CD4-positive, alpha-beta memory T cell (primary cell): ENCODE results near the gene BBLN. TPM values are rescaled to one million over a fixed set of nuclear protein-coding genes. Genes with fewer than 3 reads are reported as not detected.

Experiments
- CTCF ChIA-PET: fragments of 350-600 bp; sonication (Branson Sonifier 250); formaldehyde crosslinking; loops from one replicate; lab custom pipeline; 2021; ENCODE audit warnings: inconsistent platforms; ENCODE audit not compliant: partially characterized antibody; lab: Charles Lee
- POLR2A ChIA-PET: fragments of 350-600 bp; sonication (Branson Sonifier 250); formaldehyde crosslinking; loops from one replicate; lab custom pipeline; 2021; ENCODE audit not compliant: partially characterized antibody; lab: Charles Lee
- DNase-seq, 5 donors: peaks; one replicate each; pipeline versions ENCODE4 v3.0.0 to v3.0.0-alpha.2; 2020 to 2022; ENCODE audit warnings: mixed read lengths in 1 of 5
- H3K27ac ChIP-seq: one replicate; pipeline ENCODE4 v1.7.0; 2013; ENCODE audit warnings: low read depth, low read length
- H3K27me3 ChIP-seq: 2 replicates; pipeline ENCODE4 v1.7.0; 2013; ENCODE audit warnings: mild to moderate bottlenecking, low read length, moderate library complexity; ENCODE audit not compliant: insufficient read depth
- H3K36me3 ChIP-seq: 2 replicates; pipeline ENCODE4 v1.7.0; 2013; ENCODE audit warnings: mild to moderate bottlenecking, low read length, moderate library complexity; ENCODE audit not compliant: insufficient read depth
- H3K4me1 ChIP-seq: 2 replicates; pipeline ENCODE4 v1.7.0; 2013; ENCODE audit warnings: mild to moderate bottlenecking, low read length, moderate library complexity; ENCODE audit not compliant: insufficient read depth
- H3K4me3 ChIP-seq, 2 donors: one replicate each; pipeline ENCODE4 v1.7.0; 2013; ENCODE audit warnings: low read length in 2 of 2, mild to moderate bottlenecking in 1 of 2
- H3K9me3 ChIP-seq, 2 donors: one replicate each; pipeline ENCODE4 v1.7.0; 2013; ENCODE audit warnings: low read length in 2 of 2, control low read depth in 1 of 2; ENCODE audit not compliant: control insufficient read depth in 1 of 2
- H3K27ac Mint-ChIP-seq, 7 donors: one replicate each; pipeline ENCODE4 v1.8.0; 2020 to 2021; ENCODE audit warnings: mixed read lengths in 7 of 7, mild to moderate bottlenecking in 6 of 7, inconsistent platforms in 3 of 7, moderate library complexity in 3 of 7
- H3K27me3 Mint-ChIP-seq, 2 donors: one replicate each; pipeline ENCODE4 v1.8.0; 2020 to 2021; ENCODE audit warnings: mixed read lengths in 2 of 2
- H3K36me3 Mint-ChIP-seq, 2 donors: one replicate each; pipeline ENCODE4 v1.8.0; 2020 to 2021; ENCODE audit warnings: mixed read lengths in 2 of 2, inconsistent platforms in 1 of 2, mild to moderate bottlenecking in 1 of 2
- H3K4me1 Mint-ChIP-seq, 4 donors: one replicate each; pipeline ENCODE4 v1.8.0; 2020 to 2021; ENCODE audit warnings: mixed read lengths in 4 of 4, mild to moderate bottlenecking in 1 of 4
- H3K4me3 Mint-ChIP-seq, 8 donors: one replicate each; pipeline ENCODE4 v1.8.0; 2020 to 2021; ENCODE audit warnings: mixed read lengths in 8 of 8, mild to moderate bottlenecking in 7 of 8, moderate library complexity in 6 of 8, inconsistent platforms in 3 of 8
- H3K9me3 Mint-ChIP-seq, 8 donors: one replicate each; pipeline ENCODE4 v1.8.0; 2020 to 2021; ENCODE audit warnings: mixed read lengths in 8 of 8, mild to moderate bottlenecking in 5 of 8, inconsistent platforms in 3 of 8, moderate library complexity in 1 of 8
- intact Hi-C: fragments of 100-400 bp; cut with micrococcal nuclease; formaldehyde crosslinking; loops from one replicate; pipeline ENCODE4 v1.15.1; 2023
- polyA plus RNA-seq, 2 donors: library from polyadenylated mRNA; unstranded; fragments of 300-500 nt; fragmentation: Illumina TruSeq; gene quantifications; one replicate each; pipeline ENCODE4 v1.2.3, GENCODE V29; 2021
- total RNA-seq, 2 experiments: library from RNA; stranded (reverse); gene quantifications; one replicate each; pipeline ENCODE4 v1.2.3, GENCODE V29; 2021

BBLN gene
- total and polyA plus RNA-seq, 4 experiments from 2014 or later, result 47.8 to 136 (median 80.4) TPM

DNA sequence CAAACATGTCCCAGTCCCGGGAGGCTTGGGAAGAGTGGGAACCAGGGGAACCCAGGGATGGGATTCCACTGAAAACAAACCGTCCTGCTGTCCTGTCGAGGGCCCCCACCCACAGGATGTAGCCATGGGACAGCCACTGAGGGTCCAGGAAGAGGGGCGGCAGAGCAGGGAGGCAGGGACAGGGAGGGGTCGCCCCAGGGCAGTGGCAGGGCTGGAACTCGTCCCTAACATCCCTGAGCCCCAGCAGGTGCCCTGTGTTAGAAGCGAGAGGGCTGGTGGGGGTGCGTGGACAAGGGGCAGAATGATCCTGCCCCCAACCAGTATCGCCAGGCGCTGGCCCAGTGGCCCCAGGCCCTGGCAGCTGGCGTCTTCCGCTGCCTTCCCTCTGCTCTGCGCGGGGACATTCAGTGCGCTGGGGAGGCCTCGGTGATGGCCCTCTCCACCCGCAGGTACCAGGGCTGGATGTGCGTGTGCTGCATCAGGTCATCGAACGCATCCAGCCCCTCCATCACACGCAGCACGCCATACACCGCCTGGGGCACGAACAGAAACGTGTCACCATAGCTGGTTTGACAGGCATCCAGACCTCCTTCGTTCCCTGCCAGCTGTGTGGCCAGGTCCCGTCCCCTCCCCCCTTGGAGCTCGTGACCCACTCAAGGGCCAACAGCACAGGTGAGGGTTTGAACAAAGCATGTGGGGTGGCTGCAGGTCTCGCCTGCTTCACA lies 39.2 kb upstream of the BBLN start:
- no peaks in the 10 kb centered on the region for H3K27me3 Mint-ChIP-seq
- Histone ChIP-seq H3K36me3 (peaks cover 12% of the 10 kb centered on the region), H3K9me3 (no peaks in the 10 kb centered on the region), H3K4me1 (peaks cover 19% of the 10 kb centered on the region), H3K27me3 (no peaks in the 10 kb centered on the region), H3K4me3 (no peak overlapping the region), H3K27ac (no peak overlapping the region)
- no peaks in the 10 kb centered on the region for H3K9me3 Mint-ChIP-seq
- H3K27ac Mint-ChIP-seq, result no peak overlapping the region
- peaks cover 12 to 21% (median 17%) of the 10 kb centered on the region in 4 donors for H3K4me1 Mint-ChIP-seq
- H3K36me3 Mint-ChIP-seq, result peaks cover 0 to 26% of the 10 kb centered on the region in 2 donors
- ChIA-PET CTCF (interaction anchor here (1.0 kb wide), 1 partner anchor 36 kb away, joined by 3 read pairs; no protein-coding TSS in a partner anchor), POLR2A (interaction anchor here (1.0 kb wide), 1 partner anchor 7 kb away, joined by 4 read pairs; no protein-coding TSS in a partner anchor)
- H3K4me3 Mint-ChIP-seq, result no peak overlapping the region
- intact Hi-C loops, result loop anchor here (10.0 kb wide), 1 partner anchor 386 kb away; the partner anchor contains the start of gene TOR2A
- no peak for DNase-seq

DNA sequence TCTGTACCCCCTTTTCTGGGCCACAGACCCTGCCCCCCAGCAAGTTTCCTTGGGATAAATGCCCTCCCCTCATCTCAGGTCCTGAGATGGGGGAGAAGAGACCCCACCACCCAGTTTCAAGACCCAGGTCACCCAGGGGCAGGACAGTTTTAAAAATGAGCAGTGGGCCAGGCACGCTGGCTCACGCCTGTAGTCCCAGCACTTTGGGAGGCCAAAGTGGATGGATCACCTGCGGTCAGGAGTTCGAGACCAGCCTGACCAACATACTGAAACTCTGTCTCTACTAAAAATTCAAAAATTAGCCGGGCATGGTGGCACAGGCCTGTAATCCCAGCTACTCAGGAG lies 38.6 kb upstream of the BBLN start:
- POLR2A ChIA-PET, result no interaction called here
- Mint-ChIP-seq H3K4me3 (no peak overlapping the region), H3K27me3 (no peaks in the 10 kb centered on the region), H3K9me3 (no peaks in the 10 kb centered on the region), H3K36me3 (peaks cover 0 to 29% of the 10 kb centered on the region in 2 donors), H3K4me1 (peaks cover 18 to 26% (median 22%) of the 10 kb centered on the region in 4 donors), H3K27ac (no peak overlapping the region)
- peaks cover 24% of the 10 kb centered on the region for H3K4me1 ChIP-seq
- H3K4me3 ChIP-seq, result no peak overlapping the region
- intact Hi-C loops, result loop anchor here (10.0 kb wide), 1 partner anchor 387 kb away; the partner anchor contains the start of gene TOR2A
- no peaks in the 10 kb centered on the region for H3K9me3 ChIP-seq
- CTCF ChIA-PET, result no interaction called here
- peaks cover 12% of the 10 kb centered on the region for H3K36me3 ChIP-seq
- no peak for DNase-seq
- no peak overlapping the region for H3K27ac ChIP-seq
- no peaks in the 10 kb centered on the region for H3K27me3 ChIP-seq

DNA sequence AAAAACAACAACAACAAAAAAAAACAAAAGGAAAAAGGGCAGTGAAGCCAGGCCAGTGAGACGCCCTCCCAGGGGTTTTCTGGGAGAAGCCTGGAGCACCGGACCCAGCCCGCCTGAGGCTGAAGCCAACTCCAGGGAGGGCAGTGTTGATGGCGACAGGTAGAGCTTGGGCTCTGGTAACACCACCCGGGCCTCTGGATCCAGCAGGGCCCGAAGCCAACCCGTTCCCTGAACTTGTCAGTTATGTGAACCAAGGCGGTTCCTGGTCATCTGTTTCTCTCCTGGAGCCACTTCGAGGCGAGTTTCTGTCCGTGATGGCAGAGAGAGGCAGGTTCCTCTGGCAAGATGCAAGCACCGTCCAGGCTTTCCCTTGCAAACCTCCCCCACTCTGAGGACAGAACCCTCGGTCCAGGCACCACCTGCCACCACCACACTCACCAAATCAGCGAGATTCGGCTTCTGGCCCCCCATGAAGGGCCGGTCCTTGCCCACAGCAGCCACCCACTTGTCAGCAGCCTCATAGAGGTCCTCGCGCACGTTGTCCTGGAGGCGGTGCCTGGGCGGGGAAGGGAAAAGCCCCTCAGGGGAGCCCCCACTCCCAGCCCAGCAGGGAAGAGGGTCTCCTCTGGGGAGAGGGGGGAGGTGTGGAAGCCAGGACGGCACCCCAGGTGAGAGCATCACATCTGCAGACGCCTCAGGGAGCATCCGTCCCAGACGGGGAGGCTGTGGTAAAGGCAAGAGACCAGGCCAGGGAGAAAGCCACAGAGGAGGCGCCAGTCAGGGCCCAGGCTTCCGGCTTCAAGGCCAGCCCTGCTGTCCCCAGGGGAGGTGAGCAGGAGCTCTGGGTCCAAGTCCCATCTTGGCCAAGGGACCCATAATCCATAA lies 37.9 kb upstream of the BBLN start:
- no peak for DNase-seq
- intact Hi-C loops, result loop anchor here (10.0 kb wide), 1 partner anchor 387 kb away; the partner anchor contains the start of gene TOR2A
- Histone ChIP-seq H3K27me3 (no peaks in the 10 kb centered on the region), H3K9me3 (no peaks in the 10 kb centered on the region), H3K27ac (no peak overlapping the region), H3K4me3 (no peak overlapping the region), H3K36me3 (peaks cover 12% of the 10 kb centered on the region), H3K4me1 (peaks cover 29% of the 10 kb centered on the region)
- ChIA-PET POLR2A (interaction anchor here (0.7 kb wide), 1 partner anchor 9 kb away, joined by 3 read pairs; no protein-coding TSS in a partner anchor), CTCF (no interaction called here)
- H3K4me1 Mint-ChIP-seq, result peaks cover 18 to 31% (median 22%) of the 10 kb centered on the region in 4 donors
- H3K4me3 Mint-ChIP-seq, result no peak overlapping the region
- H3K27ac Mint-ChIP-seq, result no peak overlapping the region
- peaks cover 0 to 29% of the 10 kb centered on the region in 2 donors for H3K36me3 Mint-ChIP-seq
- H3K27me3 Mint-ChIP-seq, result no peaks in the 10 kb centered on the region
- H3K9me3 Mint-ChIP-seq, result no peaks in the 10 kb centered on the region

- Mint-ChIP-seq H3K27ac (peak overlapping the region in 1 of 7 donors; percentile 70), H3K9me3 (no peaks in the 10 kb centered on the region), H3K4me1 (peaks cover 15 to 27% (median 20%) of the 10 kb centered on the region in 4 donors), H3K27me3 (no peaks in the 10 kb centered on the region), H3K36me3 (peaks cover 0 to 27% of the 10 kb centered on the region in 2 donors), H3K4me3 (no peak overlapping the region)
- CTCF ChIA-PET, result no interaction called here
- peaks cover 28% of the 10 kb centered on the region for H3K4me1 ChIP-seq
- H3K27ac ChIP-seq, result no peak overlapping the region
- H3K36me3 ChIP-seq, result peaks cover 12% of the 10 kb centered on the region
- POLR2A ChIA-PET, result interaction anchor here (0.7 kb wide), 1 partner anchor 9 kb away, joined by 3 read pairs; no protein-coding TSS in a partner anchor
- no peak for DNase-seq
- H3K9me3 ChIP-seq, result no peaks in the 10 kb centered on the region
- intact Hi-C loops, result loop anchor here (10.0 kb wide), 1 partner anchor 388 kb away; the partner anchor contains the start of gene TOR2A
- H3K4me3 ChIP-seq, result no peak overlapping the region
- H3K27me3 ChIP-seq, result no peaks in the 10 kb centered on the region
These were observed 37.3 kb upstream of the BBLN start for GRCh38 chr9:128122809-128123175.

DNA sequence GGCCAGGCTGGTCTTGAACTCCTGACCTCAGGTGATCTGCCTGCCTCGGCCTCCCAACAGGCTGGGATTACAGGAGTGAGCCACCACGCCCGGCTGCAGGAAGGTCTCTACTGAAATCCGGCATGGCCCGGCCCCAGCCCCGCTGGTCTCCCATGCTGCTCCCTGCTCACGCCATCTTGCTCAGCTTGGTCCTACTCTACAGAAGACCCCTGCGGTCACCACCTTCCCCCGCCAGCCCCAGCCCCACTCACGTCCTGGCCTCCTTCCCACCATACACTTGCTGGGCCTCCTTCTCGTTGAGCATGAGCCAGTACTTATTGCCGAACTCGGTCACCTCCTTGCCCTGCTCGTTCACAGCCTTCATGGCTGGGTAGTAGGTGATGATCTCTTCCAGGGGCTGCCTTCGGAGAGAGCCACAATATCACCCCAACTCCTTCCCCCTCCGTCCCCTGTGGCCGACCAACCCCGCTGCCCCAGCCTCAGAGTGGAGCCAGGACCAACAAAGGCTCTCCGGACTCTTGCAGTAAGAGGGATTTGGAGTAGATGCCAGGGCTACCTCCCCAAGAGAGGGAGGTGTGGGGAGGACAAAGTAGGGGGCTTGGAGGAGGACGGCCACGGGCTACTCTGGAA lies 36.5 kb upstream of the BBLN start:
- no peak overlapping the region for H3K4me3 ChIP-seq
- H3K4me1 ChIP-seq, result peaks cover 24% of the 10 kb centered on the region
- DNase-seq, result no peak
- Mint-ChIP-seq H3K9me3 (no peaks in the 10 kb centered on the region), H3K36me3 (peaks cover 0 to 30% of the 10 kb centered on the region in 2 donors), H3K4me1 (peaks cover 15 to 32% (median 22%) of the 10 kb centered on the region in 4 donors), H3K27ac (peak overlapping the region in 3 of 7 donors; percentile 42 to 47 (median 42)), H3K4me3 (no peak overlapping the region), H3K27me3 (no peaks in the 10 kb centered on the region)
- no peaks in the 10 kb centered on the region for H3K9me3 ChIP-seq
- H3K36me3 ChIP-seq, result peaks cover 12% of the 10 kb centered on the region
- H3K27ac ChIP-seq, result no peak overlapping the region
- H3K27me3 ChIP-seq, result no peaks in the 10 kb centered on the region
- intact Hi-C loops, result loop anchor here (10.0 kb wide), 1 partner anchor 389 kb away; the partner anchor contains the start of gene TOR2A
- ChIA-PET CTCF (interaction anchor here (0.6 to 1.4 kb wide), 2 partner anchors 14 to 35 kb away, joined by 3 read pairs; no protein-coding TSS in a partner anchor), POLR2A (no interaction called here)

DNA sequence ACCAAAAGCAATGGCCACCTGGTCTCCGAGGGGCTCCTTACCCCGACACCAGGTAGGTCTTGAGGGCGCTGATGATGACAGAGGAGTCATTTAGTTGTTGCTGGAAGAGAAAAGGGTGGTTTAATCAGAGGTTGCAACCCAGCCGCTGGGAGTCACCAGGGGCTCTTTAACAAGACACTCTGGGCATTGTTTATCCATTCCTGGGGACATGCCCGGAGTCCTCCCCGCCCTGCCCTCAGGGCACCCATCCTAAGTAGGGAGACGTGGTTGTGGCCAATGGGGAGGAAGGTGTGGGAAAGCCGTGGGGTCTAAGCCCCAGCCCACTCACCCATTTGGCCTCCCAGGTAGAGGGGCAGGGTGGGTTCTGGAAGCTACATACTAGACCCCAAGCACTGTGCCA lies 35.6 kb upstream of the BBLN start:
- H3K4me3 ChIP-seq, result no peak overlapping the region
- H3K4me1 Mint-ChIP-seq, result peaks cover 20 to 39% (median 30%) of the 10 kb centered on the region in 4 donors
- intact Hi-C loops, result loop anchor here (10.0 kb wide), 1 partner anchor 390 kb away; the partner anchor contains the start of gene TOR2A
- peaks cover 0 to 30% of the 10 kb centered on the region in 2 donors for H3K36me3 Mint-ChIP-seq
- peaks cover 12% of the 10 kb centered on the region for H3K36me3 ChIP-seq
- H3K27me3 Mint-ChIP-seq, result no peaks in the 10 kb centered on the region
- no peaks in the 10 kb centered on the region for H3K27me3 ChIP-seq
- H3K9me3 Mint-ChIP-seq, result peaks cover 0 to 2% (median 0%) of the 10 kb centered on the region in 8 donors
- ChIA-PET CTCF (interaction anchor here (0.6 to 2.2 kb wide), 9 partner anchors 8 to 182 kb away, joined by 3 to 15 read pairs (median 3); partner anchors contain the start of gene NAIF1), POLR2A (interaction anchor here (1.2 to 1.7 kb wide), 2 partner anchors 8 to 52 kb away, joined by 3 to 7 read pairs; no protein-coding TSS in a partner anchor)
- no peak for DNase-seq
- peak overlapping the region in 5 of 8 donors; percentile 17 to 87 (median 64) for H3K4me3 Mint-ChIP-seq
- no peaks in the 10 kb centered on the region for H3K9me3 ChIP-seq
- H3K4me1 ChIP-seq, result peaks cover 33% of the 10 kb centered on the region
- H3K27ac Mint-ChIP-seq, result peak overlapping the region in 3 of 7 donors; percentile 50 to 85 (median 52)
- no peak overlapping the region for H3K27ac ChIP-seq
